Urinary bladder (tissue), 4 donors: ENCODE measurements around the gene USP6NL. TPM values are rescaled to one million over a fixed set of nuclear protein-coding genes. Genes with fewer than 3 reads are reported as not detected.

ENCODE experiments used
- DNase-seq: peaks from one replicate; pipeline ENCODE4 v3.0.0-alpha.2; 2015; ENCODE audit errors: extremely low spot score
- H3K27ac ChIP-seq: one replicate; pipeline ENCODE4 v1.5.1; 2013; ENCODE audit warnings: low read depth, mild to moderate bottlenecking, moderate library complexity
- H3K36me3 ChIP-seq: one replicate; pipeline ENCODE4 v1.6.1; 2013; ENCODE audit warnings: mild to moderate bottlenecking, moderate library complexity; ENCODE audit not compliant: insufficient read depth
- H3K4me1 ChIP-seq: one replicate; pipeline ENCODE4 v1.6.1; 2013; ENCODE audit warnings: mild to moderate bottlenecking, moderate library complexity; ENCODE audit not compliant: insufficient read depth
- H3K4me3 ChIP-seq: one replicate; pipeline ENCODE4 v1.5.1; 2013; ENCODE audit warnings: low read depth, low read length
- WGBS: extraction: QIAGEN DNeasy Blood & Tissue Kit; methylation state at CpG from one replicate; pipeline ENCODE4 v1.1.7; 2013; 5-methylcytosine and 5-hydroxymethylcytosine counted together
- polyA plus RNA-seq: library from polyadenylated mRNA; stranded (reverse); fragments of 200-250 nt; gene quantifications from one replicate; pipeline ENCODE4 v1.2.3, GENCODE V29; 2013
- total RNA-seq: library from RNA; depleted of rRNA; stranded (reverse); fragments of >200 nt; gene quantifications from one replicate; pipeline ENCODE4 v1.2.3, GENCODE V29; 2014
- donor health status: healthy with polysubstance abuse.
- donor health status: healthy.

The USP6NL gene
- total and polyA plus RNA-seq, 2 donors: 8.5 to 21.7 TPM

GRCh38 chr10:11609492-11610093 is 1.9 kb downstream of the USP6NL start:
- 94% methylated on average over 3 of the region's 3 CpGs for WGBS
- DNase-seq: no peak
- H3K27ac ChIP-seq: no peak overlapping the region
- H3K36me3 ChIP-seq: no peaks in the 10 kb centered on the region
- no peaks in the 10 kb centered on the region for H3K4me1 ChIP-seq
- no peak overlapping the region for H3K4me3 ChIP-seq

- no peak for DNase-seq
- Histone ChIP-seq H3K27ac (no peak overlapping the region), H3K4me1 (no peaks in the 10 kb centered on the region), H3K4me3 (no peak overlapping the region), H3K36me3 (no peaks in the 10 kb centered on the region)
- 88% methylated on average over 7 of the region's 7 CpGs for WGBS
Observed at GRCh38 chr10:11609052-11609451, 2.4 kb downstream of the USP6NL start.

GRCh38 chr10:11608159-11609013 is 3.1 kb downstream of the USP6NL start:
- WGBS: 82% methylated on average over 10 of the region's 10 CpGs
- Histone ChIP-seq H3K4me3 (no peak overlapping the region), H3K4me1 (no peaks in the 10 kb centered on the region)

GRCh38 chr10:11605807-11606408 is 5.5 kb downstream of the USP6NL start:
- no peak for DNase-seq
- Histone ChIP-seq H3K4me3 (no peak overlapping the region), H3K27ac (no peak overlapping the region), H3K4me1 (no peaks in the 10 kb centered on the region), H3K36me3 (no peaks in the 10 kb centered on the region)
- 96% methylated on average over 2 of the region's 2 CpGs for WGBS

More at GRCh38 chr10:11608159-11609013, 3.1 kb downstream of the USP6NL start:
- DNase-seq: no peak
- H3K36me3 ChIP-seq: no peaks in the 10 kb centered on the region
- no peak overlapping the region for H3K27ac ChIP-seq

- WGBS: 72% methylated on average over 2 of the region's 2 CpGs
- Histone ChIP-seq H3K4me1 (no peaks in the 10 kb centered on the region), H3K4me3 (no peak overlapping the region), H3K36me3 (no peaks in the 10 kb centered on the region), H3K27ac (no peak overlapping the region)
- no peak for DNase-seq
Observed at GRCh38 chr10:11604865-11605650, 6.4 kb downstream of the USP6NL start.

- Histone ChIP-seq H3K27ac (no peak overlapping the region), H3K36me3 (no peaks in the 10 kb centered on the region), H3K4me3 (no peak overlapping the region), H3K4me1 (no peaks in the 10 kb centered on the region)
- WGBS: 97% methylated on average over 1 of the region's 1 CpG
- DNase-seq: no peak
Observed at GRCh38 chr10:11603741-11604140, 7.7 kb downstream of the USP6NL start.

GRCh38 chr10:11602919-11603523 is 8.4 kb downstream of the USP6NL start:
- Histone ChIP-seq H3K36me3 (no peaks in the 10 kb centered on the region), H3K27ac (no peak overlapping the region), H3K4me3 (no peak overlapping the region), H3K4me1 (no peaks in the 10 kb centered on the region)
- WGBS: 68% methylated on average over 7 of the region's 7 CpGs
- no peak for DNase-seq

GRCh38 chr10:11602358-11602757 is 9.1 kb downstream of the USP6NL start:
- Histone ChIP-seq H3K4me1 (no peaks in the 10 kb centered on the region), H3K36me3 (no peaks in the 10 kb centered on the region), H3K4me3 (no peak overlapping the region), H3K27ac (no peak overlapping the region)
- no peak for DNase-seq
- 82% methylated on average over 7 of the region's 7 CpGs for WGBS

- Histone ChIP-seq H3K27ac (no peak overlapping the region), H3K4me1 (no peaks in the 10 kb centered on the region), H3K36me3 (no peaks in the 10 kb centered on the region), H3K4me3 (no peak overlapping the region)
- WGBS: 85% methylated on average over 1 of the region's 1 CpG
- no peak for DNase-seq
Observed at GRCh38 chr10:11601670-11602069, 9.8 kb downstream of the USP6NL start.

GRCh38 chr10:11600280-11600679 is 11.2 kb downstream of the USP6NL start:
- DNase-seq: no peak
- no peaks in the 10 kb centered on the region for H3K36me3 ChIP-seq
- H3K27ac ChIP-seq: no peak overlapping the region
- no peak overlapping the region for H3K4me3 ChIP-seq
- WGBS: 91% methylated on average over 3 of the region's 3 CpGs
- no peaks in the 10 kb centered on the region for H3K4me1 ChIP-seq

- DNase-seq: no peak
- WGBS: 62% methylated on average over 8 of the region's 8 CpGs
- Histone ChIP-seq H3K36me3 (no peaks in the 10 kb centered on the region), H3K27ac (no peak overlapping the region), H3K4me1 (no peaks in the 10 kb centered on the region), H3K4me3 (no peak overlapping the region)
Observed at GRCh38 chr10:11598712-11599397, 12.6 kb downstream of the USP6NL start.

- Histone ChIP-seq H3K27ac (no peak overlapping the region), H3K4me3 (no peak overlapping the region), H3K4me1 (no peaks in the 10 kb centered on the region), H3K36me3 (no peaks in the 10 kb centered on the region)
- 94% methylated on average over 3 of the region's 3 CpGs for WGBS
- DNase-seq: no peak
Observed at GRCh38 chr10:11597470-11597869, 14.0 kb downstream of the USP6NL start.

- no peak for DNase-seq
- H3K36me3 ChIP-seq: no peaks in the 10 kb centered on the region
- H3K27ac ChIP-seq: no peak overlapping the region
- WGBS: 45% methylated on average over 1 of the region's 1 CpG
- H3K4me1 ChIP-seq: no peaks in the 10 kb centered on the region
- H3K4me3 ChIP-seq: no peak overlapping the region
Observed at GRCh38 chr10:11595395-11595692, 16.1 kb downstream of the USP6NL start.
